Activated CD8-positive, alpha-beta memory T cell treated with anti-CD3 and anti-CD28 coated beads, Interleukin-2, amount 50 U/mL, for 1 hour (primary cell): ENCODE results near the gene CLMN.

Experiments
- DNase-seq: peaks from one replicate; pipeline ENCODE4 v3.0.0-alpha.2; 2020; ENCODE audit errors: extremely low read depth

CLMN gene

DNA sequence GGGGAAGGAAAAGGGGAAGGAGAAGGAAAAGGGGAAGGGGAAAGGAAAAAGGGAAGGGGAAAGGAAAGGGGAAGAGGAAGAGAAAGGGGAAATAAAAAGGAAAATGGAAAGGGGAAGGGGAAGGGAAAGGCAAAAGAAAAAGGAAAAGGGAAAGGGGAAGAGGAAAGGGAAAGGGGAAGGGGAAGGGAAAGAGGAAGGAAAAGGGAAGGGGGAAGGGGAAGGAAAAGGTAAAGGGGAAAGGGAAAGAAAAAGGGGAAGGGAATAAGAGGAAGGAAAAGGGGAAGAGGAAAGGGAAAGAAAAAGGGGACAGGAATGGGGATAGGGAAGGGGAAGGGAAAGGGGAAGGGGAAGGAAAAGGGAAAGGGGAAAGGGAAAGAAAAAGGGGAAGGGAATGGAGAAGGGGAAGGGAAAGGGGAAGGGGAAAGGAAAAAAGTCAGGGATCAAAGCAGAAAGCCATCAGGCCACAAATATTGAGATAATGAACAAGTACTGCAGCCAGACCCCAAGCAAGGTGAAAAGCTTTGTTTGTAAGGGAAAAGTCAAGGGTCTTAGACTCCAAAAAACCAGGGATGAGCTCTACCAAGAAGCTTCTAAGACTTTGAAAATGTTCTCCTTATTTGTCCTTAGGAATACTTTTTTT lies 182.4 kb downstream of the CLMN start:
- DNase-seq = no peak

DNA sequence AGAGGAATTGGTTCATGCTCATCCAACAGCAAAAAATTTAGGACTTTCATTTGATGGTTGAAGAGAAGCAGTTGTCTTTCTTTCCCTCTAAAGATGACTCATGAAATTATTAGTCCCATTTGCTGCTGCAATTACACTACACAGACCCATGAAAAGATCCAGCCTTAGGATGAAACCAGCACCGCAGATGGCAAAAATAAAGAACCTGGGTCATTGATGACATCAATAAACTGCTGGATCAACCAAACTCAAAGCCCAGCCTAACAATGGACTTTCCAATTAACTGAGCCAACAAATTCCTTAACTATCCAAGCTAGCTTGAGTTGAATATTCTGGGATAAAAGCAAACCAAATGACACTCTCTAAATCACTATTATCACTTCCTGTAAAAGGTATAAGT lies 183.1 kb downstream of the CLMN start:
- no peak for DNase-seq

DNA sequence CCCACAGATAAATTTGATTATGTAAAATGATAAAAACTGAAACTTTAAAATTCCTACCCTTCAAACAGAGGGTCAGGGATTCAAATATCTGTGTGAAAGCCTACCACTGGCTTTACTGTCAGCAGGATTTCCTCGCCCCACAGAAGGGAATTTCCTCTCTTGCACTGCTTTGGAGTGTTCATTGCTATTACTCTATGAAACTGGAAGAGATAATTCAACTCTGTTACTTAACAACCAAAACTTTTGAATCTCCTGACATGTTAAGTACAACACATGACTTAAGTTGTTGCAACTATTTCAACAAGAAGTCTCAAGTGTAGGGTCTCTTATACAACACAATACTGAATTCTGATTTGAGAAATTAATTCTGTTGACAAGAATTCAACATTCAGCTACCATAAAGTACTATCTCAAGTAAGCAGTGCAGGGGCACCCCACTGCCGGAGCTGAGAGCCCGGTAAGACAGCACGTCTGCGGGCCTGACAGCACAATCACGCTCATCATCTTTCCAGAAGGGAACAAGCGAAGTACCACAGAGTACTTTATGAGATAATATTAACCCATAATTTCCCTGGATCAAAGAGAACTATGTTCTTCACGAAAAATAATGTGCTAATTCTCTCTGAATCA lies 185.3 kb downstream of the CLMN start:
- no peak for DNase-seq

DNA sequence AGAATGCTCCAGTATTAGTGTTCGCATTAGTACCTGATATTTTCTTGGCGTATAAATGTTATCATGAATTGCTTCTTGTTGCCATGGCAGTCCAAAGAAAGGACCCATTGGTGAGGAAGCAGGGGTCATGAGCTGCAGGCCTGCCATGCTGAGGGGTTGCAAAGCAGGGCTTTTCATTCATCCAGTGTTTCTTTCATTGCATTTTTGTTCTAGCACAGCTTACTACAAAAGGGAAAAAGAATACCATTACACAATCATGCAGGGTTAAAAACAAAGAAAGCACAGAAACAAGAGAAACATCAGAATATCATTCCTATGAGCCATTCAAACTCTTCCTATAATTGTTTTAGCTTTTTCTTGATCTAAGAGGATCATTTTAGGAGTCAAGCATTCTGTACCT lies 186.4 kb downstream of the CLMN start:
- no peak for DNase-seq

DNA sequence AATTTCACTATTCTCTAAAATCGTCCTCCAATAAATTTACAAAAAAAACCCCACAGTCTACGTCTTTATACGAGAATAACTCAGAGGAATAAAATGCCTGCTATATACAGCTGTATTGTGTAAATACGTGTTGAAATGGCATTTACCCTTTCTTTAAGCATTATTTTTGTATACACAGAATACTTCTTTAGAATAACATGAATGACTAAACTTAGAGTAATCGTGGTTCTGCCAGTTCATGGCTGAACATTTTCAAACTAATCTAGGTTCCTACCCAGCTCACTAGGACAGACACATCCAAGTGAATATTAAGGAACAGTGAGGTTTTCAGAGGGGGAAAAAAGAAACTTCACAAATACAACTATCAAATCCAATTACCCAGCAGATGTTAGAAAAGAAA lies 186.9 kb downstream of the CLMN start:
- DNase-seq = no peak
